ENCODE measurements around the gene CDKN2A. TPM values are rescaled to one million over a fixed set of nuclear protein-coding genes. Genes with fewer than 3 reads are reported as not detected.

The CDKN2A gene
- total and polyA plus RNA-seq, 4 donors: 0.23 to 0.76 (median 0.43) TPM

DNA sequence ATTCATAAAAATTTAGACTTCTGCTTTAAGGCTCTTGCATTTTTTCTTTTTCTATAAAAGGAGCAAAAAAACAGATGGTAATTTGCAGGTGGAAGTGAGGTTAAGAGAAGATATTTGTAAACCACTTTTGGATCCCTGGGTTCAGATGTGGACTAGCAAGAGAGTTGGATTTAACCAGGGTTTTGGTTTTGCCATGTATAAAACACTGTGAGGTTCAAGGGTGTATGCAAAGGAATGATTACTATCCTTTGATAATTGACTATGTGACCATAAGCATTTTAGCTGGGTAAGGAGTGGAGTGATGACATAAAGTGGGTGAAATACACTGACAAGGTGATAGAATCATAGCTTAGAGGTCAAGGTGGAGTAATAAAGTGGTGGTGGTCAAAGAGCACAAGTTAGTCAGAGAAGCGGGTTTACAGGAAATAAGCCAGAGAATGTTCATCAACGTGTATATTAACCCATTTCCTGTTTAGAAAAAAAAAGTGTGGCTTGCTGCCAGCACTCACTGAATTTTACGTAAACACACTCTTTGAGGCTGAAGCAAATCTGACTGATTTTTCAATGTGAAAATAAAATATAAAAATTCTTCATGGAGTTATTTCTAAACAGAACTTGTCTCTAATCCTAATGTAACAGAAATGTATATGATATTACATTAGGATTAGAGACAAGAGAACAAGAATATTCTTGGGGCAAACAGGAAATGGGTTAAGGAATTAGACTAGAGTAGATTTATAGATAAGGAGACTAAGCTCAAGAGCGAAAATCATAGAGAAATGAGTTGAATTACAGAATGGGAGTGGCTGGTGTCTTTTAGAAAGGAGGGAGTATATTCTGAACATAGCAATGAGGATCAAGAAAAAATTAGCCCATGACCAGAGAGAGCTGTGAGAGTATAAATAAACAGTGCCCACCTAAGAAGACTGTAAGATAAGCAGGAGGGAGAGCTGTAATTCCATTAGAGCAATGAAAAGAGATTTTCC is 74.5 kb downstream of the CDKN2A start:
- TF ChIP-seq RXRA (IDR thresholded peaks at IDR 0.05): no peak
- no peak for TF ChIP-seq EGR1 (IDR thresholded peaks at IDR 0.05; ENCODE audit: low read depth in 2 of 2)
- no peak for TF ChIP-seq SP1 (IDR thresholded peaks at IDR 0.05)
- TF ChIP-seq YY1 (IDR thresholded peaks at IDR 0.05): no peak
- no peak for TF ChIP-seq HNF4A (conservative IDR thresholded peaks at IDR 0.05)
- no peak for TF ChIP-seq GABPA (IDR thresholded peaks at IDR 0.05 in 1 of 2, conservative IDR thresholded peaks at IDR 0.05 in 1 of 2)
- TF ChIP-seq FOXA1 (IDR thresholded peaks at IDR 0.05): no peak
- no peak for TF ChIP-seq HNF4G (IDR thresholded peaks at IDR 0.05)
- TF ChIP-seq, protein P1, sequence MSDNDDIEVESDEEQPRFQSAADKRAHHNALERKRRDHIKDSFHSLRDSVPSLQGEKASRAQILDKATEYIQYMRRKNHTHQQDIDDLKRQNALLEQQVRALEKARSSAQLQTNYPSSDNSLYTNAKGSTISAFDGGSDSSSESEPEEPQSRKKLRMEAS (IDR thresholded peaks at IDR 0.05): no peak
- TF ChIP-seq, protein P2, sequence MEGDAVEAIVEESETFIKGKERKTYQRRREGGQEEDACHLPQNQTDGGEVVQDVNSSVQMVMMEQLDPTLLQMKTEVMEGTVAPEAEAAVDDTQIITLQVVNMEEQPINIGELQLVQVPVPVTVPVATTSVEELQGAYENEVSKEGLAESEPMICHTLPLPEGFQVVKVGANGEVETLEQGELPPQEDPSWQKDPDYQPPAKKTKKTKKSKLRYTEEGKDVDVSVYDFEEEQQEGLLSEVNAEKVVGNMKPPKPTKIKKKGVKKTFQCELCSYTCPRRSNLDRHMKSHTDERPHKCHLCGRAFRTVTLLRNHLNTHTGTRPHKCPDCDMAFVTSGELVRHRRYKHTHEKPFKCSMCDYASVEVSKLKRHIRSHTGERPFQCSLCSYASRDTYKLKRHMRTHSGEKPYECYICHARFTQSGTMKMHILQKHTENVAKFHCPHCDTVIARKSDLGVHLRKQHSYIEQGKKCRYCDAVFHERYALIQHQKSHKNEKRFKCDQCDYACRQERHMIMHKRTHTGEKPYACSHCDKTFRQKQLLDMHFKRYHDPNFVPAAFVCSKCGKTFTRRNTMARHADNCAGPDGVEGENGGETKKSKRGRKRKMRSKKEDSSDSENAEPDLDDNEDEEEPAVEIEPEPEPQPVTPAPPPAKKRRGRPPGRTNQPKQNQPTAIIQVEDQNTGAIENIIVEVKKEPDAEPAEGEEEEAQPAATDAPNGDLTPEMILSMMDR (IDR thresholded peaks at IDR 0.05; ENCODE audit: low read depth, low read length, missing input control): no peak
- no peak for TF ChIP-seq TAF1 (conservative IDR thresholded peaks at IDR 0.05)
- TF ChIP-seq ZBTB33 (IDR thresholded peaks at IDR 0.05): no peak
- TF ChIP-seq ATF3 (IDR thresholded peaks at IDR 0.05): no peak
- TF ChIP-seq RAD21 (IDR thresholded peaks at IDR 0.05): no peak
- no peak for TF ChIP-seq JUND (IDR thresholded peaks at IDR 0.05)
- TF ChIP-seq REST (IDR thresholded peaks at IDR 0.05): no peak
- Histone ChIP-seq H3K36me3 (ENCODE audit: control insufficient read depth in 4 of 4, insufficient read depth in 3 of 4, low read depth in 1 of 4, low read length in 3 of 4) (no peaks in the 10 kb centered on the region), H3K9ac (ENCODE audit: low read depth in 1 of 2, low read length in 2 of 2) (no peak overlapping the region), H3K9me3 (ENCODE audit: control insufficient read depth in 4 of 4, low read length in 3 of 4) (no peaks in the 10 kb centered on the region), H3K27ac (ENCODE audit: low read depth in 1 of 2, low read length in 2 of 2) (no peak overlapping the region), H3K27me3 (ENCODE audit: control insufficient read depth in 4 of 4, insufficient read depth in 4 of 4, low read length in 3 of 4) (no peaks in the 10 kb centered on the region), H3K4me3 (ENCODE audit: low read depth in 1 of 3, low read length in 3 of 3) (no peak overlapping the region), H3K4me1 (ENCODE audit: control insufficient read depth in 4 of 4, insufficient read depth in 4 of 4, low read length in 3 of 4) (no peaks in the 10 kb centered on the region)
- DNase-seq (ENCODE audit: low spot score): no peak
- WGBS: 42% methylated on average over 4 of the region's 4 CpGs

Other genes with a start within 250 kb of the CDKN2A start
- gene MTAP, start 191.8 kb downstream of the CDKN2A start, total RNA-seq: 10 to 100 TPM; 12.9 to 17.7 TPM
- gene MTAP, start 191.8 kb downstream of the CDKN2A start, polyA plus RNA-seq: 10 to 100 TPM in 1 of 2 donors, 1 to 10 TPM in 1; 8.6 to 12.2 TPM
- gene CDKN2B-AS1, start 399 bp upstream of the CDKN2A start, total RNA-seq: under 1 TPM in 1 of 2 donors, not detected in 1; 0.42 TPM
- under 1 TPM in 1 of 2 donors, not detected in 1; 0.08 TPM for gene CDKN2B-AS1, start 399 bp upstream of the CDKN2A start, polyA plus RNA-seq
- 1 to 10 TPM in 1 of 2 donors, under 1 TPM in 1; 0.33 to 1.3 TPM for gene CDKN2B, start 14.9 kb upstream of the CDKN2A start, total RNA-seq
- gene CDKN2B, start 14.9 kb upstream of the CDKN2A start, polyA plus RNA-seq: under 1 TPM; 0.32 to 0.75 TPM